Measurements from ENCODE around the gene GLO1. TPM values are rescaled to one million over a fixed set of nuclear protein-coding genes. Genes with fewer than 3 reads are reported as not detected.
"Not testable (repeated sequence)": the region's sequence is repeated elsewhere in the genome, so short reads cannot be mapped to it uniquely, and the experiment has no call there.

Gene GLO1
- total and polyA plus RNA-seq, 7 donors = 64.9 to 129 (median 96.0) TPM

DNA sequence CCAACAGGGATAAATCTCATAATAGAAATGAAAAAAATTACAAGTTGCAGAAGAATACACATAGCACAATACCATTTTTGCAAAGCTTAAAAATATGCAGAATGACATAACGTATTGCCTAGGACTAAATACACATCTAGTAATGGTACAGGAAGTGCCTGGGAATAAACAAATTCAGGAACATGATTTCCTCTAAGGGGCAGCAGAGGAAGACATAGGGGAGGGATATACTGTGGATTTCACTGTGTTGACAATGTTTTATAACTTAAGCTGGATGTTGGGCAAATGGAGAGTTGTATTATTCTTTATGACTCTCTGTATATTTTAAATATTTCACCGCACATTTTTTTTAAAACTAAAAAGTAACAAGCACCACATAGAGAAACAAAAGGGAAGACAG is 5.6 kb upstream of the GLO1 start:
- Histone ChIP-seq H3K27ac (no peak overlapping the region), H3K9me3 (no peaks in the 10 kb centered on the region), H3K4me3 (no peak overlapping the region), H3K36me3 (no peaks in the 10 kb centered on the region), H3K4me1 (peaks cover 0 to 7% (median under 1%) of the 10 kb centered on the region in 4 donors), H3K27me3 (peaks cover 0 to 4% (median 0%) of the 10 kb centered on the region in 3 donors)
- no peak for DNase-seq
- TF ChIP-seq, protein P1, sequence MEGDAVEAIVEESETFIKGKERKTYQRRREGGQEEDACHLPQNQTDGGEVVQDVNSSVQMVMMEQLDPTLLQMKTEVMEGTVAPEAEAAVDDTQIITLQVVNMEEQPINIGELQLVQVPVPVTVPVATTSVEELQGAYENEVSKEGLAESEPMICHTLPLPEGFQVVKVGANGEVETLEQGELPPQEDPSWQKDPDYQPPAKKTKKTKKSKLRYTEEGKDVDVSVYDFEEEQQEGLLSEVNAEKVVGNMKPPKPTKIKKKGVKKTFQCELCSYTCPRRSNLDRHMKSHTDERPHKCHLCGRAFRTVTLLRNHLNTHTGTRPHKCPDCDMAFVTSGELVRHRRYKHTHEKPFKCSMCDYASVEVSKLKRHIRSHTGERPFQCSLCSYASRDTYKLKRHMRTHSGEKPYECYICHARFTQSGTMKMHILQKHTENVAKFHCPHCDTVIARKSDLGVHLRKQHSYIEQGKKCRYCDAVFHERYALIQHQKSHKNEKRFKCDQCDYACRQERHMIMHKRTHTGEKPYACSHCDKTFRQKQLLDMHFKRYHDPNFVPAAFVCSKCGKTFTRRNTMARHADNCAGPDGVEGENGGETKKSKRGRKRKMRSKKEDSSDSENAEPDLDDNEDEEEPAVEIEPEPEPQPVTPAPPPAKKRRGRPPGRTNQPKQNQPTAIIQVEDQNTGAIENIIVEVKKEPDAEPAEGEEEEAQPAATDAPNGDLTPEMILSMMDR (IDR thresholded peaks at IDR 0.05) = no peak
- no peak for TF ChIP-seq EP300 (IDR thresholded peaks at IDR 0.05)
- no peak for TF ChIP-seq POLR2A (IDR thresholded peaks at IDR 0.05)
- no peak for TF ChIP-seq POLR2AphosphoS5 (IDR thresholded peaks at IDR 0.05)
- intact Hi-C loops (cut with DNase I) = no loop called here
- 18 to 36% methylated on average over 2 of the region's 2 CpGs for WGBS, 2 donors

DNA sequence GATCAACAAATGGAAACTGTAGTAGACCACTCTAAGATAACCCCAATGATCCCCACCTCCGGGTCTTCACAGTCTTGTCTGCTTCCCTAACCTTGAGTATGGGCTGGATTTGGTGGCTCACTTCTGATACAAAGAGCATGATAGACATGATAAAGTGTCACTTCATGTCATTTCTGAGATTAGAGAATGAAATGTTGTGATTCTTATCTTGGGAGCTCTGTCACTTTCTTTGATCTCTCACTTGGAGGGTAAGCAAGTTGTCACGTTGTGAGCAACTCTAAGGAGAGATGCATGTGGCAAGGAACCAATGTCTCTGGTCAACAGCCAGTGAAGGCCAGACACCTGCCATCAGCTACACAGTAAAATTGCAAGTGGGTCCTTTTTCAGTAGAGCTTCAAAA is 3.0 kb upstream of the GLO1 start:
- no peak overlapping the region for H3K27ac ChIP-seq
- TF ChIP-seq POLR2AphosphoS5 (IDR thresholded peaks at IDR 0.05) = no peak
- no peak for TF ChIP-seq POLR2A (IDR thresholded peaks at IDR 0.05)
- TF ChIP-seq, protein P1 (IDR thresholded peaks at IDR 0.05) = no peak
- no peak for TF ChIP-seq EP300 (IDR thresholded peaks at IDR 0.05)
- no peaks in the 10 kb centered on the region for H3K27me3 ChIP-seq
- DNase-seq = no peak
- no peak overlapping the region for H3K4me3 ChIP-seq
- WGBS, 2 donors = 78 to 81% methylated on average over 2 of the region's 2 CpGs
- H3K36me3 ChIP-seq = no peaks in the 10 kb centered on the region
- intact Hi-C loops (cut with DNase I) = no loop called here
- no peaks in the 10 kb centered on the region for H3K9me3 ChIP-seq
- peaks cover 0 to 12% (median 6%) of the 10 kb centered on the region in 4 donors for H3K4me1 ChIP-seq

DNA sequence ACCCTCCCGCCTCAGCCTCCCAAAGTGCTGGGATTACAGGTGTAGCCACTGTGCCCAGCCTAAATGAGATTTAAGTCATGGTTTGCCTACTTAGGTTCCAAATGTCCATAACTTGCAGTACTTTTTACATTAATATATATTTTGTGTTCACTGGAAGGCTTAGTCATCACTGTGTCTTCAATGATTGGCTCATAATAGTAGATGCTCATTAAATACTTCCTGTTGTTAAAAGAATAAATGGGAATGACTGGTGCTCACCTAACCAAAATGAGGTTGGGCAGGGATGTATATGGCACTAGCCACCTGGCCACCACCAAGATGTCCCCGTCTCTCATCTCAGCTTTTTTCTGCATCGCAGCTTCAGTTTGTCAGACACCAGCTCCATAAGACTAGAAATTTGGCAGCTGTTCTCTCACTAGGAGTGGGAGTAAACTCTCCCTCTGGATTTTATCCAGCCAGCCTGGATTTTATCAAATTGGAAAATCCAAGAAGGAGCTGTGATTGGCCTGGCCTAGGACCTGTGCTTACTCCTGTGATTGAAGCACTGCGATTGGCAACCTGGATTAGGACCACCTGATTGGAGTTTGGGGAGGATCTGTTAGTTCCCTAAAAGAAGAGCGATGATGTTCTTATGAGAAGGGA is 1.1 kb upstream of the GLO1 start:
- intact Hi-C loops (cut with DNase I) = loop anchor here (5.0 kb wide), 2 partner anchors 62 to 882 kb away; no protein-coding TSS in a partner anchor
- no peak overlapping the region for H3K4me3 ChIP-seq

DNA sequence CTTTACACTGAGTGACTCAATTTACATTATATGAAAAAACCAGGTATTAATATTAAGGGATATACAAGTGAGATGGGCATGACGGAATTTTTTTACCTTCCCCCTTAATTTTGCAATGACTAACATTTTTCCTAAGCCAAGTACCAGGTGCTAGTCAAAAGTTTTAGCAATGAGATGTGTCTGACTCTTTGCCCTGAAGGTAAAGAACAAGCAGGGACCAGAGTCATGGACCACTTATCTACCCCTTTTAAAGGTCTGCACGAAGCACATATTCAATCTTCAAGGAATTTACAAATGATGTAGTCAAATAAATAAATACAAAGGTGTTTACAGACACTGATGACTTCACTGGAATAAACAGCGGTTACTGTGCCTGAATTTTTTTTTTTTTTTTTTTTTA is 1.4 kb downstream of the GLO1 start:
- DNase-seq = no peak
- no peak overlapping the region for H3K4me3 ChIP-seq
- WGBS, 2 donors = 82 to 98% methylated on average over 3 of the region's 3 CpGs
- peaks cover 0 to 12% (median 6%) of the 10 kb centered on the region in 4 donors for H3K4me1 ChIP-seq
- intact Hi-C loops (cut with DNase I) = loop anchor here (5.0 kb wide), 2 partner anchors 59 to 879 kb away; no protein-coding TSS in a partner anchor
- H3K27ac ChIP-seq = peak overlapping the region in 1 of 4 donors; percentile 92
- peaks cover 0 to 1% (median 0%) of the 10 kb centered on the region in 4 donors for H3K9me3 ChIP-seq
- H3K27me3 ChIP-seq = no peaks in the 10 kb centered on the region
- no peaks in the 10 kb centered on the region for H3K36me3 ChIP-seq
- TF ChIP-seq, protein P1 (IDR thresholded peaks at IDR 0.05) = no peak
- TF ChIP-seq POLR2AphosphoS5 (IDR thresholded peaks at IDR 0.05) (no peak), POLR2A (IDR thresholded peaks at IDR 0.05) (no peak), EP300 (IDR thresholded peaks at IDR 0.05) (no peak)

More for the DNA sequence above, 1.1 kb upstream of the GLO1 start:
- Histone ChIP-seq H3K9me3 (peaks cover 0 to 1% (median 0%) of the 10 kb centered on the region in 4 donors), H3K4me1 (peaks cover 0 to 12% (median 6%) of the 10 kb centered on the region in 4 donors), H3K27ac (no peak overlapping the region), H3K36me3 (no peaks in the 10 kb centered on the region), H3K27me3 (no peaks in the 10 kb centered on the region)
- no peak for DNase-seq
- TF ChIP-seq EP300 (IDR thresholded peaks at IDR 0.05) (no peak), POLR2A (IDR thresholded peaks at IDR 0.05) (no peak), POLR2AphosphoS5 (IDR thresholded peaks at IDR 0.05) (no peak)
- TF ChIP-seq, protein P1 (IDR thresholded peaks at IDR 0.05) = no peak
- WGBS, 2 donors = 82 to 86% methylated on average over 5 of the region's 5 CpGs

DNA sequence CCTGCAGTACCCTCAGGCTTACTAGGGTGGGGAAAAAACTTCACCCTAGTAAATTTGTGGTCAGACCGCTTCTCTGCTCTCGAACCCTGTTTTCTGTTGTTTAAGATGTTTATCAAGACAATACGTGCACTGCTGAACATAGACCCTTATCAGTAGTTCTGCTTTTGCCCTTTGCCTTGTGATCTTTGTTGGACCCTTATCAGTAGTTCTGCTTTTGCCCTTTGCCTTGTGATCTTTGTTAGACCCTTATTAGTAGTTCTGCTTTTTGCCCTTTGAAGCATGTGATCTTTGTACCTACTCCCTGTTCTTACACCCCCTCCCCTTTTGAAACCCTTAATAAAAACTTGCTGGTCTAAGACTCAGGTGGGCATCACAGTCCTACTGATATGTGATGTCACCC is 3.2 kb downstream of the GLO1 start:
- peaks cover 0 to 12% (median 6%) of the 10 kb centered on the region in 4 donors for H3K4me1 ChIP-seq
- H3K27me3 ChIP-seq, H3K36me3 ChIP-seq, H3K4me3 ChIP-seq, H3K27ac ChIP-seq, H3K9me3 ChIP-seq, DNase-seq: not testable (repeated sequence)
- 88 to 96% methylated on average over 3 of the region's 3 CpGs for WGBS, 2 donors
- intact Hi-C loops (cut with DNase I) = loop anchor here (5.0 kb wide), 2 partner anchors 57 to 877 kb away; no protein-coding TSS in a partner anchor

Data from sigmoid colon (tissue), 7 donors.